NT2/D1 (cell line): ENCODE results near the gene DNMT1.
"Not testable (repeated sequence)": the region's sequence is repeated elsewhere in the genome, so short reads cannot be mapped to it uniquely, and the experiment has no call there.

Experiments used
- DNase-seq: peaks from one replicate; pipeline ENCODE4 v3.0.0-alpha.2; 2011; ENCODE audit warnings: low read depth, low spot score
- H3K27me3 ChIP-seq: 2 replicates; pipeline ENCODE4 v1.6.0; 2011; ENCODE audit warnings: mild to moderate bottlenecking; ENCODE audit not compliant: insufficient read length, insufficient read depth
- H3K36me3 ChIP-seq: 2 replicates; pipeline ENCODE4 v1.6.1; 2011; ENCODE audit warnings: mild to moderate bottlenecking, low read length, mixed read lengths; ENCODE audit not compliant: insufficient read depth, insufficient read length
- H3K4me1 ChIP-seq: 2 replicates; pipeline ENCODE4 v1.5.1; 2011; ENCODE audit not compliant: insufficient read depth, insufficient read length
- H3K4me3 ChIP-seq: 2 replicates; pipeline ENCODE4 v1.5.1; 2011; ENCODE audit warnings: low read depth; ENCODE audit not compliant: insufficient read length
- H3K9ac ChIP-seq: 2 replicates; pipeline ENCODE4 v1.6.0; 2011; ENCODE audit warnings: low read depth; ENCODE audit not compliant: insufficient read length
- H3K9me3 ChIP-seq: 2 replicates; pipeline ENCODE4 v1.5.1; 2011; ENCODE audit warnings: mild to moderate bottlenecking, low read length; ENCODE audit not compliant: insufficient read depth
- SUZ12 ChIP-seq: IDR thresholded peaks from 2 replicates; pipeline ENCODE4 v1.6.1; 2011; ENCODE audit not compliant: insufficient read length, insufficient read depth; ENCODE audit errors: extremely low read depth
- YY1 ChIP-seq: IDR thresholded peaks from 2 replicates; pipeline ENCODE4 v1.6.1; 2011; ENCODE audit not compliant: insufficient read length, insufficient read depth
- ZNF274 ChIP-seq: IDR thresholded peaks from 2 replicates; pipeline ENCODE4 v1.6.1; 2011; ENCODE audit warnings: mild to moderate bottlenecking, low read depth, low read length

DNMT1 gene

GRCh38 chr19:10182847-10183246 lies 11.9 kb downstream of the DNMT1 start:
- no peak overlapping the region for H3K4me3 ChIP-seq
- H3K36me3 ChIP-seq = peaks cover 88% of the 10 kb centered on the region
- no peak for DNase-seq
- no peaks in the 10 kb centered on the region for H3K9me3 ChIP-seq
- H3K27me3 ChIP-seq = no peaks in the 10 kb centered on the region
- no peak for TF ChIP-seq YY1
- TF ChIP-seq SUZ12 = no peak
- TF ChIP-seq ZNF274 = no peak
- no peak overlapping the region for H3K9ac ChIP-seq
- H3K4me1 ChIP-seq = no peaks in the 10 kb centered on the region

GRCh38 chr19:10182076-10182475 lies 12.7 kb downstream of the DNMT1 start:
- H3K36me3 ChIP-seq = peaks cover 87% of the 10 kb centered on the region

GRCh38 chr19:10180459-10180858 lies 14.3 kb downstream of the DNMT1 start:
- H3K9me3 ChIP-seq = no peaks in the 10 kb centered on the region
- DNase-seq = no peak
- H3K4me3 ChIP-seq = no peak overlapping the region
- H3K9ac ChIP-seq = no peak overlapping the region
- no peaks in the 10 kb centered on the region for H3K4me1 ChIP-seq
- no peaks in the 10 kb centered on the region for H3K27me3 ChIP-seq
- no peak for TF ChIP-seq YY1
- H3K36me3 ChIP-seq = peaks cover 85% of the 10 kb centered on the region

More at GRCh38 chr19:10182076-10182475, 12.7 kb downstream of the DNMT1 start:
- no peaks in the 10 kb centered on the region for H3K27me3 ChIP-seq
- no peaks in the 10 kb centered on the region for H3K4me1 ChIP-seq
- no peak overlapping the region for H3K4me3 ChIP-seq
- TF ChIP-seq YY1 (no peak), ZNF274 (no peak), SUZ12 (no peak)
- H3K9me3 ChIP-seq = no peaks in the 10 kb centered on the region
- DNase-seq = no peak
- H3K9ac ChIP-seq = no peak overlapping the region

GRCh38 chr19:10180024-10180423 lies 14.7 kb downstream of the DNMT1 start:
- not testable (repeated sequence) for H3K4me1 ChIP-seq, DNase-seq, H3K9ac ChIP-seq, H3K4me3 ChIP-seq, H3K27me3 ChIP-seq, H3K9me3 ChIP-seq
- peaks cover 88% of the 10 kb centered on the region for H3K36me3 ChIP-seq

DNA sequence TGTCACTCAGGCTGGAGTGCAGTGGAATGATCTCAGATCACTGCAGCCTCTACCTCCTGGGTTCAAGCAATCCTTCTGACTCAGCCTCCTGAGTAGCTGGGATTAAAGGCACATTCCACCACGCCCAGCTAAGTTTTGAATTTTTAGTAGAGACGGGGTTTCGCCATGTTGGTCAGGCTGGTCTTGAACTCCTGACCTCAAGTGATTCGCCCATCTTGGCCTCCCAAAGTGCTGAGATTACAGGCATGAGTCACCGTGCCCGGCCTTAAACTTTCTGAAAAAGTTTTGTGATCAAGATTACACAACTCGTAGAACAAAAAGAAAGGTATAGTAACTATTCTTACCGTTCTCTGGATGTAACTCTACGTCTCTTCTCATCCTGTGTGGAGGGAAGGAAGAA lies 21.2 kb downstream of the DNMT1 start:
- Histone ChIP-seq H3K9me3 (no peaks in the 10 kb centered on the region), H3K4me3 (no peak overlapping the region), H3K9ac (no peak overlapping the region), H3K36me3 (peaks cover 90% of the 10 kb centered on the region), H3K4me1 (no peaks in the 10 kb centered on the region), H3K27me3 (no peaks in the 10 kb centered on the region)
- TF ChIP-seq SUZ12 (no peak), ZNF274 (no peak), YY1 (no peak)
- no peak for DNase-seq

DNA sequence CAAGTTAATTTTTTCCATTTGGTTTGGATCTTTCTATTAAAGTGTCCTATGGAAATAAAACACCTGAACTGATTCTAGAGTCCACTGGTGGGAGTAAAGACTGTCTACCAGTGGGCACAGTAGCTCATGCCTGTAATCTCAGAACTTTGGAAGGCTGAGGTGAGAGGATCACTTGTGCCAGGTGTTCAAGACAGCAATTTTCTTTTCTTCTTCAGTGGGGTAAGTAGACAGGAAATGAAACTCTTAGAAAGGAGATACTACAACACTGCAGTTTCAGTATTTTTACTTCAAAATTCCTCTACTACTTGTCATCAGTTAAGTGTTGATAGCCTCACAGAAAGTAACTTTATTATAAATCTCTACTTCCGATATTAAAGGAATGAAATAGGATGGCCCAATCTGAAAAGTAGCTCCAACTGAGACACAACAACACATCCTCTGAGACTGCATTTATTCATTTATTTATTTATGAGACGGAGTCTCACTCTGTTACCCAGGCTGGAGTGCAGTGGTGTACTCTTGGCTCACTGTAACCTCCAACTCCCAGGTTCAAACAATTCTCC lies 26.3 kb downstream of the DNMT1 start:
- TF ChIP-seq ZNF274 = no peak
- TF ChIP-seq SUZ12 = no peak
- no peak for TF ChIP-seq YY1
- no peak for DNase-seq
- H3K4me3 ChIP-seq = no peak overlapping the region
- no peak overlapping the region for H3K9ac ChIP-seq
- H3K9me3 ChIP-seq = no peaks in the 10 kb centered on the region
- no peaks in the 10 kb centered on the region for H3K27me3 ChIP-seq
- H3K4me1 ChIP-seq = peaks cover 5% of the 10 kb centered on the region
- peaks cover 92% of the 10 kb centered on the region for H3K36me3 ChIP-seq

DNA sequence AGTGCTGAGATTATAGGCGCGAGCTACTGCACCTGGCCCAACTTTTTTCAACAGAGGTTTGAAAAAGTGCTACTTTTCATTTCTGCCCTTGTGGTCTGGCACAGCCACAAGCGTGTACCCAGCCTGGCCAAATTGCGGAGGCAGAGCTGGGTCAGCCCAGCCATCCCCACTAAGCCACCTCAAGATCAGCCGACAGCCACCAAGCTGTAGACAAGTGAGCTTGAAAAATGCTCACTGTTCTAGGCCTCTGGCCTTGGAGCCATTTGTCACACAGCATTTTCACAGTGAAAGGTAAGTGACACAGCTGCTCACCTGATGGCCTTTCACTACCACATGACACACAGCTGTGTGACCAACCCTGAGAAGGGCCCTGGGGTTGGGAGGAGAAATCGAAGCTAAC lies 27.3 kb downstream of the DNMT1 start:
- H3K4me1 ChIP-seq = peaks cover 5% of the 10 kb centered on the region
- no peak for DNase-seq
- no peak overlapping the region for H3K4me3 ChIP-seq
- no peak overlapping the region for H3K9ac ChIP-seq
- H3K9me3 ChIP-seq = no peaks in the 10 kb centered on the region
- no peaks in the 10 kb centered on the region for H3K27me3 ChIP-seq
- peaks cover 91% of the 10 kb centered on the region for H3K36me3 ChIP-seq
- TF ChIP-seq SUZ12 = no peak
- TF ChIP-seq YY1 = no peak
- no peak for TF ChIP-seq ZNF274

GRCh38 chr19:10166501-10166900 lies 28.3 kb downstream of the DNMT1 start:
- H3K9me3 ChIP-seq, H3K27me3 ChIP-seq, H3K4me1 ChIP-seq, H3K9ac ChIP-seq, H3K4me3 ChIP-seq, DNase-seq: not testable (repeated sequence)
- H3K36me3 ChIP-seq = peaks cover 92% of the 10 kb centered on the region
